HepG2 (cell line): Measurements from ENCODE around the gene DUSP22. TPM values are rescaled to one million over a fixed set of nuclear protein-coding genes. Genes with fewer than 3 reads are reported as not detected.

Experiments used
- ATAC-seq: fragments of 200-7000 bp; cut with Tn5 transposase; 3 replicates; pipeline ENCODE4 v1.9.1; 2020; ENCODE audit warnings: mild to moderate bottlenecking, moderate library complexity
- Bru-seq: library from RNA; stranded (reverse); fragments of 400-500 nt; gene quantifications from one replicate; lab custom pipeline; 2021; lab: Mats Ljungman, UMichigan
- BruChase-seq, 2 experiments: library from RNA; stranded (reverse); fragments of 400-500 nt; gene quantifications; one replicate each; lab custom pipeline; 2021; lab: Mats Ljungman, UMichigan
- BruUV-seq: library from RNA; stranded (reverse); fragments of 400-500 nt; replicated peaks from 2 replicates; lab custom pipeline; 2021; lab: Mats Ljungman, UMichigan
- CTCF ChIA-PET: fragments of 300-600 bp; formaldehyde crosslinking; extraction: SDS; loops from one replicate; lab custom pipeline; 2021; ENCODE audit warnings: low total read pairs, inconsistent platforms, low intra/inter-chr PET ratio; lab: Yijun Ruan, JAX
- POLR2A ChIA-PET: fragments of 350-600 bp; sonication (Branson Sonifier 250); formaldehyde crosslinking; loops from one replicate; lab custom pipeline; 2020; ENCODE audit warnings: antibody characterized with exemption, inconsistent platforms; lab: Yijun Ruan, JAX
- DNase-seq: peaks from one replicate; pipeline ENCODE4 v3.0.0-alpha.2; 2015; ENCODE audit warnings: low spot score
- FAIRE-seq: peaks from 3 replicates; lab custom pipeline; 2011; peaks lifted over from hg19 to GRCh38; lab: Jason Lieb, UNC
- H2AFZ ChIP-seq: one replicate; pipeline ENCODE4 v1.6.1; 2011; ENCODE audit warnings: low read length, inconsistent platforms
- H3K27ac ChIP-seq: fragments of 300-600 bp; 3 replicates; pipeline ENCODE4 v1.8.0; 2011; ENCODE audit warnings: mixed run types, mild to moderate bottlenecking, mixed read lengths, low read length, inconsistent platforms; ENCODE audit not compliant: insufficient read depth; ENCODE audit errors: extremely low read length
- H3K27me3 ChIP-seq, 2 experiments: fragments of 200-600 bp in 1 of 2; 2 replicates in 1 of 2; 3 replicates in 1 of 2; pipeline versions ENCODE4 v1.6.0 to v1.8.0; 2011; ENCODE audit warnings: low read length in 2 of 2, mild to moderate bottlenecking in 2 of 2, moderate library complexity in 2 of 2, inconsistent platforms in 1 of 2; ENCODE audit not compliant: insufficient read depth in 2 of 2, control insufficient read depth in 1 of 2
- H3K36me3 ChIP-seq, 2 experiments: fragments of 200-600 bp in 1 of 2; replicated peaks in 1 of 2; 2 replicates in 1 of 2; 3 replicates in 1 of 2; pipeline versions ENCODE4 v1.5.1 to v1.8.0; 2011; ENCODE audit warnings: low read length in 2 of 2, inconsistent platforms in 1 of 2; ENCODE audit not compliant: insufficient read depth in 2 of 2, control insufficient read depth in 1 of 2
- H3K4me1 ChIP-seq: 2 replicates; pipeline ENCODE4 v1.5.1; 2012; ENCODE audit warnings: low read length, inconsistent platforms; ENCODE audit not compliant: insufficient read depth
- H3K4me2 ChIP-seq: 2 replicates; pipeline ENCODE4 v1.6.0; 2011; ENCODE audit warnings: low read depth, low read length, inconsistent platforms
- H3K4me3 ChIP-seq, 3 experiments: fragments of 200-600 bp in 1 of 3; sonication (generic), shearing (Covaris generic) in 1 of 3; replicated peaks in 1 of 3; 2 replicates each; pipeline ENCODE4 v1.5.1; 2011 to 2016; ENCODE audit warnings: low read length in 3 of 3, inconsistent platforms in 2 of 3, low read depth in 2 of 3, mild to moderate bottlenecking in 2 of 3, control low read depth in 1 of 3, mixed read lengths in 1 of 3; ENCODE audit not compliant: insufficient read depth in 1 of 3
- H3K79me2 ChIP-seq: one replicate; pipeline ENCODE4 v1.6.1; 2011; ENCODE audit warnings: low read length, inconsistent platforms; ENCODE audit not compliant: insufficient read depth
- H3K9ac ChIP-seq: 2 replicates; pipeline ENCODE4 v1.6.0; 2011; ENCODE audit warnings: mild to moderate bottlenecking, low read depth, low read length, inconsistent platforms; ENCODE audit not compliant: insufficient read depth
- H3K9me3 ChIP-seq: 2 replicates; pipeline ENCODE4 v1.5.1; 2012; ENCODE audit warnings: mild to moderate bottlenecking, low read length
- H4K20me1 ChIP-seq: 2 replicates; pipeline ENCODE4 v1.6.0; 2011; ENCODE audit warnings: inconsistent platforms, mild to moderate bottlenecking, low read length, moderate library complexity; ENCODE audit not compliant: insufficient read depth
- BHLHE40 ChIP-seq: IDR thresholded peaks from 2 replicates; pipeline ENCODE4 v1.6.1; 2011; ENCODE audit warnings: low read length, improper control_type of control experiment
- FOSL2 ChIP-seq: sonication (generic); formaldehyde crosslinking; IDR thresholded peaks from 2 replicates; pipeline ENCODE4 v1.4.0; 2020; ENCODE audit warnings: missing genetic modification reagents
- GATAD2A ChIP-seq: IDR thresholded peaks from 2 replicates; pipeline ENCODE4 v1.6.1; 2016
- GFI1 ChIP-seq: sonication (generic); formaldehyde crosslinking; IDR thresholded peaks from 2 replicates; pipeline ENCODE4 v1.5.0; 2020; ENCODE audit warnings: missing genetic modification reagents, mild to moderate bottlenecking, borderline replicate concordance
- HMGA1 ChIP-seq: sonication (generic); formaldehyde crosslinking; conservative IDR thresholded peaks from 2 replicates; pipeline ENCODE4 v1.4.0; 2020; ENCODE audit warnings: missing genetic modification reagents
- HOXA3 ChIP-seq: sonication (generic); formaldehyde crosslinking; IDR thresholded peaks from 2 replicates; pipeline ENCODE4 v1.5.0; 2020; ENCODE audit warnings: missing genetic modification reagents
- MYNN ChIP-seq: sonication (generic); formaldehyde crosslinking; IDR thresholded peaks from 2 replicates; pipeline ENCODE4 v1.4.0; 2020; ENCODE audit warnings: mild to moderate bottlenecking, low read depth, missing genetic modification reagents
- RFX5 ChIP-seq: IDR thresholded peaks from 2 replicates; pipeline ENCODE4 v1.6.1; 2011; ENCODE audit warnings: low read depth, low read length, improper control_type of control experiment
- SETDB1 ChIP-seq: sonication (generic); formaldehyde crosslinking; IDR thresholded peaks from 2 replicates; pipeline ENCODE4 v1.5.1; 2020; ENCODE audit warnings: missing genetic modification reagents, mild to moderate bottlenecking, borderline replicate concordance
- WIZ ChIP-seq: sonication (generic); formaldehyde crosslinking; IDR thresholded peaks from 2 replicates; pipeline ENCODE4 v1.5.1; 2020; ENCODE audit warnings: mild to moderate bottlenecking, missing genetic modification reagents
- ZNF256 ChIP-seq: sonication (generic); formaldehyde crosslinking; conservative IDR thresholded peaks from 2 replicates; pipeline ENCODE4 v1.4.0; 2020; ENCODE audit warnings: missing genetic modification reagents
- ZNF264 ChIP-seq: sonication (generic); formaldehyde crosslinking; IDR thresholded peaks from 2 replicates; pipeline ENCODE4 v1.4.0; 2020; ENCODE audit warnings: missing genetic modification reagents
- ZNF317 ChIP-seq: sonication (generic); formaldehyde crosslinking; IDR thresholded peaks from 2 replicates; pipeline ENCODE4 v1.5.0; 2020; ENCODE audit warnings: mild to moderate bottlenecking, missing genetic modification reagents
- ZNF329 ChIP-seq: sonication (generic); formaldehyde crosslinking; IDR thresholded peaks from 2 replicates; pipeline ENCODE4 v1.9.0; 2021; ENCODE audit warnings: low read depth, mild to moderate bottlenecking, missing genetic modification reagents
- WGBS: methylation state at CpG from one replicate; pipeline ENCODE4 v1.1.6; 2017; ENCODE audit warnings: low lambda C conversion rate; 5-methylcytosine and 5-hydroxymethylcytosine counted together
- in situ Hi-C: cut with HindIII; loops from 2 replicates; pipeline ENCODE4 v1.10.0; 2017; ENCODE audit warnings: low pct_unique_long_range_greater_than_20kb; ENCODE audit not compliant: extremely low pct_ligation_motif_present
- intact Hi-C: fragments of 100-400 bp; cut with micrococcal nuclease; formaldehyde crosslinking; loops from one replicate; pipeline ENCODE4 v1.10.0; 2022; ENCODE audit not compliant: unreplicated experiment
- long read RNA-seq, 2 experiments: library from RNA in 1 of 2; library from polyadenylated mRNA in 1 of 2; stranded (forward) in 1 of 2; unstranded in 1 of 2; transcript quantifications; one replicate each; pipeline ENCODE4 v2.0.0, GENCODE V29; 2019 to 2022
- polyA minus RNA-seq, 3 experiments: library from RNA; depleted of rRNA, polyadenylated mRNA; stranded (reverse); fragments of >200 nt; gene quantifications; 2 replicates each; pipeline ENCODE4 v1.2.3, GENCODE V29; 2011; ENCODE audit warnings: low replicate concordance in 1 of 3
- polyA plus RNA-seq, 8 experiments: library from polyadenylated mRNA; depleted of rRNA in 3 of 8; stranded (reverse) in 7 of 8; unstranded in 1 of 8; fragments of >200 nt; fragmentation: Illumina TruSeq in 4 of 8; extraction: Trizol in 4 of 8; gene quantifications; 2 replicates each; pipeline versions ENCODE4 v1.2.1 to v1.2.3, GENCODE V29; 2011 to 2016; ENCODE audit warnings: low read depth in 4 of 8, missing spikeins in 1 of 8, mixed read lengths in 1 of 8; ENCODE audit not compliant: insufficient read depth in 1 of 8
- total RNA-seq, 5 experiments: library from RNA; depleted of rRNA; stranded (reverse); fragments of >200 nt; fragmentation: Illumina TruSeq; extraction: Trizol; gene quantifications; 2 replicates each; pipeline ENCODE4 v1.2.3, GENCODE V29; 2016; ENCODE audit warnings: low read depth in 1 of 5
- TF ChIP-seq, protein P1 (sequence below): sonication (generic); formaldehyde crosslinking; IDR thresholded peaks from 2 replicates; pipeline ENCODE4 v1.4.0; 2020; ENCODE audit warnings: missing genetic modification reagents, borderline replicate concordance

DUSP22 gene, protein sequence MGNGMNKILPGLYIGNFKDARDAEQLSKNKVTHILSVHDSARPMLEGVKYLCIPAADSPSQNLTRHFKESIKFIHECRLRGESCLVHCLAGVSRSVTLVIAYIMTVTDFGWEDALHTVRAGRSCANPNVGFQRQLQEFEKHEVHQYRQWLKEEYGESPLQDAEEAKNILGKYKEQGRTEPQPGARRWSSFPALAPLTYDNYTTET
- 29.1 and 32.8 TPM in 2 replicates for total RNA-seq (2016; rRNA removed; fragmentation: Illumina TruSeq; extraction: Trizol)
- 22.6 TPM in 2 replicates for total RNA-seq (2016; cell fraction: cytosol; rRNA removed; fragmentation: Illumina TruSeq; extraction: Trizol; ENCODE audit: low read depth)
- total RNA-seq (2016; cell fraction: insoluble cytoplasmic fraction; rRNA removed; fragmentation: Illumina TruSeq; extraction: Trizol), result 25.5 and 31.6 TPM in 2 replicates
- 56.6 and 61.9 TPM in 2 replicates for total RNA-seq (2016; cell fraction: membrane; rRNA removed; fragmentation: Illumina TruSeq; extraction: Trizol)
- 32.2 and 39.4 TPM in 2 replicates for total RNA-seq (2016; cell fraction: nucleus; rRNA removed; fragmentation: Illumina TruSeq; extraction: Trizol)
- polyA plus RNA-seq (2011; rRNA removed), result 20.2 and 22.5 TPM in 2 replicates
- polyA plus RNA-seq (2011; cell fraction: cytosol; rRNA removed), result 21.7 and 22.6 TPM in 2 replicates
- 114 and 123 TPM in 2 replicates for polyA plus RNA-seq (2011; cell fraction: nucleus; rRNA removed)
- 26.8 and 53.2 TPM in 2 replicates for polyA plus RNA-seq (2012)
- 30.2 and 39.2 TPM in 2 replicates for polyA plus RNA-seq (2016; cell fraction: cytosol; fragmentation: Illumina TruSeq; extraction: Trizol; ENCODE audit: low read depth)
- 30.2 and 36.3 TPM in 2 replicates for polyA plus RNA-seq (2016; cell fraction: insoluble cytoplasmic fraction; fragmentation: Illumina TruSeq; extraction: Trizol; ENCODE audit: low read depth)
- polyA plus RNA-seq (2016; cell fraction: membrane; fragmentation: Illumina TruSeq; extraction: Trizol; ENCODE audit: low read depth), result 58.4 and 62.7 TPM in 2 replicates
- 46.9 and 51.1 TPM in 2 replicates for polyA plus RNA-seq (2016; cell fraction: nucleus; fragmentation: Illumina TruSeq; extraction: Trizol; ENCODE audit: insufficient read depth, low read depth)
- polyA minus RNA-seq (2011; rRNA and poly(A)+ RNA removed; ENCODE audit: low replicate concordance), result 5.3 and 29.0 TPM in 2 replicates
- polyA minus RNA-seq (2011; cell fraction: cytosol; rRNA and poly(A)+ RNA removed), result 5.7 and 8.6 TPM in 2 replicates
- polyA minus RNA-seq (2011; cell fraction: nucleus; rRNA and poly(A)+ RNA removed), result 42.6 and 44.8 TPM in 2 replicates
- Bru-seq, nascent RNA, result percentile 72 among the genes with signal in this experiment
- BruChase-seq, experiment 1, labeled RNA remaining after a 6-hour chase, result percentile 67 among the genes with signal in this experiment
- BruChase-seq, experiment 2, labeled RNA remaining after a 2-hour chase, result percentile 71 among the genes with signal in this experiment
- long read RNA-seq, experiment 1, transcript DUSP22-201 (8 exons, 1,485 nt), result major isoform, 5 of 20 reads
- long read RNA-seq, experiment 1, partial matches to known transcripts, result 0 of 20 reads
- long read RNA-seq, experiment 1, other reads (novel, unspliced or antisense), result 9 of 20 reads
- long read RNA-seq, experiment 2, transcript DUSP22-208 (6 exons, 1,166 nt), result major isoform, 19 of 88 reads
- long read RNA-seq, experiment 2, transcript DUSP22-201 (8 exons, 1,485 nt), result minor isoform, 5 of 88 reads
- long read RNA-seq, experiment 2, transcript DUSP22-202 (7 exons, 3,098 nt), result minor isoform, 12 of 88 reads
- long read RNA-seq, experiment 2, partial matches to known transcripts, result 43 of 88 reads
- long read RNA-seq, experiment 2, other reads (novel, unspliced or antisense), result 6 of 88 reads

DNA sequence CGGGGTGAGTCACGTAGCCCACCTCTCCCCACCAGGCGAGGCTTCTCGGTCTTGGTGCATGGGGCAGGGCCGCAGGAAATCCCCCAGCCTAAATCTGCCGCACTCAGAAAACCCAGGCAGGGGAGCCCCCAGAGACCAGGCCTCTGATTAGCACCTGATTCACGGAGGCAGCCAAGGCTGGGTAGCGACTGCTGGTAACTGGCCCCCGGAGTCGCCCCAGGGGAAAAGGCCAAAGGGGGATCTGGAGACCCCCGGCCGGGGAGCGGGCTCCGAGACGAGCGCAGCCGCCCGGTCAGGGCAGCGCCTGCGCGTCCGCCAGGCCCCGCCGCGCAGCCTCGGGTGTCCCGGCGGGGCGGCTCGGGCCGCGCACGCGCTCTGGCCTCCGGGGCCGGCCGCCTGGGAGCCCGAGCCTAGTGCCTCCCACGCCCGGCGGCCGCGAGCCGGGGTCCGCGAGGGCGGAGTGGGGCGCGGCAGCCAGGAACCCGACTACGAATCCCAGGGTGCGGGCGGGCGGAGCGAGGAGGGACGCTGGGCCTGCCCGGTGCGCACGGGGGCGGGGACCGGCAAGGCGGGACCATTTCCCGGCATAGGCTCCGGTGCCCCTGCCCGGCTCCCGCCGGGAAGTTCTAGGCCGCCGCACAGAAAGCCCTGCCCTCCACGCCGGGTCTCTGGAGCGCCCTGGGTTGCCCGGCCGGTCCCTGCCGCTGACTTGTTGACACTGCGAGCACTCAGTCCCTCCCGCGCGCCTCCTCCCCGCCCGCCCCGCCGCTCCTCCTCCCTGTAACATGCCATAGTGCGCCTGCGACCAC, at the start of gene DUSP22:
DUSP22 (plus strand) TSS at position 791 of the 809 bp plus-strand sequence. CDS start 53 bp downstream, outside the sequence.
- intact Hi-C loops (loop anchor here (1.0 to 2.0 kb wide), 2 partner anchors 71 to 103 kb away; no protein-coding TSS in a partner anchor), in situ Hi-C loops (loop anchor here (5.0 kb wide), 1 partner anchor 105 kb away; no protein-coding TSS in a partner anchor)
- H3K36me3 ChIP-seq, result no peaks in the 10 kb centered on the region
- peak within 1 kb of the TSS; percentile 84 for H3K27ac ChIP-seq
- H3K4me3 ChIP-seq, result peak within 1 kb of the TSS; percentile 61 to 85 (median 72)
- ATAC-seq (peak; percentile 89), DNase-seq (peak; percentile 80), FAIRE-seq (no peak)
- H4K20me1 ChIP-seq, result peaks cover 4% of the 10 kb centered on the region; the same call in 1 of the 2 replicates
- peak within 1 kb of the TSS; percentile 75 for H3K9ac ChIP-seq
- H3K27me3 ChIP-seq, result peaks cover 0 to 18% of the 10 kb centered on the region in 2 experiments; a peak in 4 of 5 replicates
- H3K79me2 ChIP-seq, result peaks cover 33% of the 10 kb centered on the region
- WGBS, result 59% methylated on average over 83 of the region's 85 CpGs
- H3K9me3 ChIP-seq, result no peaks in the 10 kb centered on the region
- CTCF ChIA-PET, result no interaction called here
- peak within 1 kb of the TSS; percentile 91 for H3K4me2 ChIP-seq
- no TSS peak for BruUV-seq
- peak within 1 kb of the TSS; percentile 15 for H2AFZ ChIP-seq
- POLR2A ChIA-PET, result interaction anchor here (1.2 to 1.7 kb wide), 2 partner anchors 65 to 71 kb away, joined by 4 to 6 read pairs; no protein-coding TSS in a partner anchor
- H3K4me1 ChIP-seq, result peaks cover 22% of the 10 kb centered on the region
- TF ChIP-seq RFX5 (no peak), ZNF256 (CRISPR knock-in tag) (0 out of 2 replicates have a peak, but pooled peaks have one; percentile 59), BHLHE40 (peak; percentile 18; the same call in 1 of the 2 replicates), HOXA3 (CRISPR knock-in tag) (peak; percentile 31; the same call in 1 of the 2 replicates), MYNN (no peak), HMGA1 (CRISPR knock-in tag) (no peak), ZNF264 (CRISPR knock-in tag) (0 out of 2 replicates have a peak, but pooled peaks have one; percentile 42), GFI1 (CRISPR knock-in tag) (no peak; the same call in 1 of the 2 replicates), GATAD2A (CRISPR knock-in tag) (no peak; the same call in 1 of the 2 replicates), ZNF329 (no peak), ZNF317 (CRISPR knock-in tag) (no peak), SETDB1 (CRISPR knock-in tag) (0 out of 2 replicates have a peak, but pooled peaks have one; percentile 26), FOSL2 (CRISPR knock-in tag) (peak; percentile 7), WIZ (CRISPR knock-in tag) (0 out of 2 replicates have a peak, but pooled peaks have one; percentile 36)
- TF ChIP-seq, protein P1, sequence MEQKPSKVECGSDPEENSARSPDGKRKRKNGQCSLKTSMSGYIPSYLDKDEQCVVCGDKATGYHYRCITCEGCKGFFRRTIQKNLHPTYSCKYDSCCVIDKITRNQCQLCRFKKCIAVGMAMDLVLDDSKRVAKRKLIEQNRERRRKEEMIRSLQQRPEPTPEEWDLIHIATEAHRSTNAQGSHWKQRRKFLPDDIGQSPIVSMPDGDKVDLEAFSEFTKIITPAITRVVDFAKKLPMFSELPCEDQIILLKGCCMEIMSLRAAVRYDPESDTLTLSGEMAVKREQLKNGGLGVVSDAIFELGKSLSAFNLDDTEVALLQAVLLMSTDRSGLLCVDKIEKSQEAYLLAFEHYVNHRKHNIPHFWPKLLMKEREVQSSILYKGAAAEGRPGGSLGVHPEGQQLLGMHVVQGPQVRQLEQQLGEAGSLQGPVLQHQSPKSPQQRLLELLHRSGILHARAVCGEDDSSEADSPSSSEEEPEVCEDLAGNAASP (CRISPR knock-in tag), result peak; percentile 58; the same call in 1 of the 2 replicates
